Neuronal stem cell (in vitro differentiated cells): ENCODE measurements around the gene ADAM19.

Experiments
- DNase-seq: peaks from one replicate; pipeline ENCODE4 v3.0.0-alpha.2; 2013; ENCODE audit warnings: low spot score
- H2AFZ ChIP-seq: one replicate; pipeline ENCODE4 v1.6.1; 2013; ENCODE audit warnings: mild to moderate bottlenecking, low read length, inconsistent platforms
- H2AK5ac ChIP-seq: 2 replicates; pipeline ENCODE4 v1.6.1; 2013; ENCODE audit warnings: low read depth, mild to moderate bottlenecking, inconsistent platforms, low read length, moderate library complexity, mixed read lengths
- H2BK120ac ChIP-seq: 2 replicates; pipeline ENCODE4 v1.6.1; 2013; ENCODE audit warnings: low read depth, mild to moderate bottlenecking, inconsistent platforms, low read length, moderate library complexity, mixed read lengths
- H2BK12ac ChIP-seq: one replicate; pipeline ENCODE4 v1.6.1; 2013; ENCODE audit warnings: low read length, inconsistent platforms
- H2BK15ac ChIP-seq: 2 replicates; pipeline ENCODE4 v1.6.1; 2013; ENCODE audit warnings: mild to moderate bottlenecking, low read length, inconsistent platforms, mixed read lengths
- H2BK5ac ChIP-seq: one replicate; pipeline ENCODE4 v1.6.1; 2013; ENCODE audit warnings: inconsistent platforms, mild to moderate bottlenecking, low read length, moderate library complexity
- H3K14ac ChIP-seq: one replicate; pipeline ENCODE4 v1.6.1; 2013; ENCODE audit warnings: low read length, inconsistent platforms
- H3K18ac ChIP-seq: 2 replicates; pipeline ENCODE4 v1.6.1; 2013; ENCODE audit warnings: low read length, inconsistent platforms
- H3K23ac ChIP-seq: 2 replicates; pipeline ENCODE4 v1.6.1; 2013; ENCODE audit warnings: low read depth, mild to moderate bottlenecking, mixed read lengths, low read length, inconsistent platforms; ENCODE audit not compliant: poor library complexity
- H3K27ac ChIP-seq: replicated peaks from 3 replicates; pipeline ENCODE4 v1.5.1; 2013; ENCODE audit warnings: low read length, inconsistent platforms
- H3K27me3 ChIP-seq, 3 experiments: 2 replicates each; pipeline ENCODE4 v1.6.1; 2013; ENCODE audit warnings: low read length in 3 of 3, mild to moderate bottlenecking in 2 of 3, inconsistent platforms in 1 of 3, low read depth in 1 of 3, mixed read lengths in 1 of 3, moderate library complexity in 1 of 3; ENCODE audit not compliant: control insufficient read depth in 3 of 3, insufficient read depth in 3 of 3
- H3K36me3 ChIP-seq, 2 donors: replicated peaks in 1 of 2; 2 replicates each; pipeline ENCODE4 v1.6.1; 2013; ENCODE audit warnings: low read length in 2 of 2; ENCODE audit not compliant: control insufficient read depth in 2 of 2, insufficient read depth in 2 of 2
- H3K4ac ChIP-seq: 2 replicates; pipeline ENCODE4 v1.6.1; 2013; ENCODE audit warnings: inconsistent platforms, mild to moderate bottlenecking, low read length, moderate library complexity
- H3K4me1 ChIP-seq, 2 donors: 1 replicate in 1 of 2; 2 replicates in 1 of 2; pipeline ENCODE4 v1.6.1; 2013; ENCODE audit warnings: low read length in 2 of 2, low read depth in 1 of 2; ENCODE audit not compliant: control insufficient read depth in 2 of 2, insufficient read depth in 1 of 2
- H3K4me2 ChIP-seq: one replicate; pipeline ENCODE4 v1.6.1; 2013; ENCODE audit warnings: mild to moderate bottlenecking, low read length, inconsistent platforms; ENCODE audit not compliant: insufficient read depth, poor library complexity, severe bottlenecking
- H3K4me3 ChIP-seq, 2 donors: 2 replicates each; pipeline ENCODE4 v1.5.1; 2013; ENCODE audit warnings: low read length in 2 of 2, mild to moderate bottlenecking in 2 of 2, inconsistent platforms in 1 of 2, moderate library complexity in 1 of 2
- H3K79me1 ChIP-seq: one replicate; pipeline ENCODE4 v1.6.1; 2013; ENCODE audit warnings: low read depth, mild to moderate bottlenecking, inconsistent platforms, low read length, moderate library complexity
- H3K9ac ChIP-seq: one replicate; pipeline ENCODE4 v1.6.1; 2013; ENCODE audit warnings: mild to moderate bottlenecking, low read depth, low read length, inconsistent platforms; ENCODE audit not compliant: poor library complexity
- H3K9me3 ChIP-seq, 2 donors: replicated peaks in 1 of 2; 2 replicates each; pipeline versions ENCODE3 to v1.6.1; 2013; ENCODE audit warnings: low read length in 2 of 2, mild to moderate bottlenecking in 2 of 2, inconsistent platforms in 1 of 2, low read depth in 1 of 2, mixed read lengths in 1 of 2, moderate library complexity in 1 of 2; ENCODE audit not compliant: control insufficient read depth in 2 of 2, insufficient read depth in 1 of 2
- H4K8ac ChIP-seq: one replicate; pipeline ENCODE4 v1.6.1; 2013; ENCODE audit warnings: low read depth, mild to moderate bottlenecking, inconsistent platforms, low read length, moderate library complexity
- H4K91ac ChIP-seq: one replicate; pipeline ENCODE4 v1.6.1; 2013; ENCODE audit warnings: low read length, low read depth, mild to moderate bottlenecking, inconsistent platforms; ENCODE audit not compliant: poor library complexity
- WGBS, 2 donors: extraction: QIAGEN DNeasy Blood & Tissue Kit; methylation state at CpG; one replicate each; pipeline ENCODE4 v1.1.7; 2013; ENCODE audit warnings: missing lambda C conversion rate in 2 of 2, mixed read lengths in 1 of 2; ENCODE audit not compliant: insufficient read length in 2 of 2, insufficient replicate concordance in 1 of 2; ENCODE audit errors: extremely low coverage in 2 of 2; 5-methylcytosine and 5-hydroxymethylcytosine counted together

The ADAM19 gene

DNA sequence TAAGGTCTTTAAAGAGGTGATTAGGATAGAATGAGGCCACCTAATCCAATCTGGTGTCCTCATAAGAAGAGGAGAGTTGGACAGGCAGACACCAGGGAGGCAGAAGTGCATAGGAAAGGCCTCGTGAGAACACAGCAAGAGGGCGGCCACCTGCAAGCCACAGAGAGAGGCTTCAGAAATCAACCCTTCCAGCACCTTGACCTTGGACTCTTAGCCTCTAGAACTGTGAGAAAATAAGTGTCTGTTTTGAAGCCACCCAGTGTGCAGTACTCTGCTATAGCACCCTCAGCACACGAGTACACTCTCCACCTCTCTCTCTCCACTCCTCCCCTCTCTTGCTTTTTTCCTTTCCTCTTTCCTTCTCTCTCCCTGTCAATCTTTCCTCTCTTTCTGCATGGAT lies 88.7 kb downstream of the ADAM19 start:
- Histone ChIP-seq H3K4me2 (no peak overlapping the region), H4K91ac (no peak overlapping the region), H2BK12ac (no peak overlapping the region), H3K9ac (no peak overlapping the region), H3K4me1 (no peaks in the 10 kb centered on the region), H2AK5ac (no peak overlapping the region), H3K4me3 (no peak overlapping the region), H3K9me3 (no peaks in the 10 kb centered on the region), H3K4ac (no peak overlapping the region), H2BK120ac (no peak overlapping the region), H3K79me1 (no peaks in the 10 kb centered on the region), H3K23ac (no peak overlapping the region), H2BK15ac (no peak overlapping the region), H4K8ac (no peak overlapping the region), H2AFZ (no peak overlapping the region), H3K27me3 (no peaks in the 10 kb centered on the region), H3K36me3 (peaks cover 0 to 19% of the 10 kb centered on the region in 2 donors), H2BK5ac (no peak overlapping the region), H3K27ac (no peak overlapping the region), H3K18ac (no peak overlapping the region), H3K14ac (no peak overlapping the region)
- DNase-seq = no peak
- no CpG with 5 or more reads among the region's 3 CpGs for WGBS, 2 donors

DNA sequence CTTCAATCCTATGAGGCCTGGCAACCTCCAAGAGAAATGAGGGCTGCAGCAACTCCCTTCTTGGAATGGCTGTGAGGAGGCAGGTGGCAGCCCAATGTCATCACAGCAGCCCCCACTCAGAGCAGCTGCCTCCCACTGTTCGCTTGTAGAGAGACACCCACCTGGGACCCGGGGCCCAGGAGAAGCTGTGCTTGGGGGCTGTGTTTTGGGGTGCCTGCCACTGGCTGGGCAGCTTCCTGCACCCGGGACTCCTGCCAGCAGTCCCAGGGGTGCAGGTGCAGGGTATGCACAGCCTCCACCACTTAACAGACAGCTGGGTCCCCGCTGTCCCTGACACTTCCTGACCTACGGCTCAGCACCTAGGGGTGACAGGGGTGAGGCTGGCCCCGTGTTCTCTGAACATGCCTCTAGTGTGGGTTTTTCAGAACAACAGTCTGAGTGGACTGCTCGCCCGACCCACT lies 89.3 kb downstream of the ADAM19 start:
- Histone ChIP-seq H3K23ac (no peak overlapping the region), H2BK120ac (no peak overlapping the region), H2BK5ac (no peak overlapping the region), H3K4me1 (no peaks in the 10 kb centered on the region), H3K4ac (no peak overlapping the region), H2AFZ (no peak overlapping the region), H4K91ac (no peak overlapping the region), H2BK15ac (no peak overlapping the region), H3K18ac (no peak overlapping the region), H3K14ac (peak overlapping the region; percentile 47), H3K27ac (no peak overlapping the region), H3K9me3 (no peaks in the 10 kb centered on the region), H2AK5ac (no peak overlapping the region), H3K27me3 (no peaks in the 10 kb centered on the region), H3K9ac (no peak overlapping the region), H2BK12ac (peak overlapping the region; percentile 10), H3K79me1 (no peaks in the 10 kb centered on the region), H3K4me2 (no peak overlapping the region), H3K4me3 (no peak overlapping the region), H4K8ac (no peak overlapping the region), H3K36me3 (peaks cover 4 to 20% of the 10 kb centered on the region in 2 donors)
- no CpG with 5 or more reads among the region's 8 CpGs for WGBS, 2 donors
- no peak for DNase-seq

GRCh38 chr5:157485811-157486210 lies 89.8 kb downstream of the ADAM19 start:
- H3K4me2 ChIP-seq = no peak overlapping the region
- no peak overlapping the region for H2BK5ac ChIP-seq
- H3K18ac ChIP-seq = no peak overlapping the region
- peaks cover 0 to 2% of the 10 kb centered on the region in 2 donors for H3K4me1 ChIP-seq
- H2BK15ac ChIP-seq = no peak overlapping the region
- H2BK12ac ChIP-seq = no peak overlapping the region
- no peak overlapping the region for H3K27ac ChIP-seq
- H3K4me3 ChIP-seq = no peak overlapping the region
- H3K79me1 ChIP-seq = no peaks in the 10 kb centered on the region
- H2AFZ ChIP-seq = no peak overlapping the region
- no peak overlapping the region for H2AK5ac ChIP-seq
- no peak overlapping the region for H3K14ac ChIP-seq
- no peak overlapping the region for H3K9ac ChIP-seq
- no peaks in the 10 kb centered on the region for H3K9me3 ChIP-seq
- peaks cover 4 to 23% of the 10 kb centered on the region in 2 donors for H3K36me3 ChIP-seq
- no peaks in the 10 kb centered on the region for H3K27me3 ChIP-seq
- H4K91ac ChIP-seq = no peak overlapping the region
- no CpG with 5 or more reads among the region's 3 CpGs for WGBS, 2 donors
- no peak for DNase-seq
- H3K23ac ChIP-seq = no peak overlapping the region
- H4K8ac ChIP-seq = no peak overlapping the region
- no peak overlapping the region for H2BK120ac ChIP-seq
- H3K4ac ChIP-seq = no peak overlapping the region

DNA sequence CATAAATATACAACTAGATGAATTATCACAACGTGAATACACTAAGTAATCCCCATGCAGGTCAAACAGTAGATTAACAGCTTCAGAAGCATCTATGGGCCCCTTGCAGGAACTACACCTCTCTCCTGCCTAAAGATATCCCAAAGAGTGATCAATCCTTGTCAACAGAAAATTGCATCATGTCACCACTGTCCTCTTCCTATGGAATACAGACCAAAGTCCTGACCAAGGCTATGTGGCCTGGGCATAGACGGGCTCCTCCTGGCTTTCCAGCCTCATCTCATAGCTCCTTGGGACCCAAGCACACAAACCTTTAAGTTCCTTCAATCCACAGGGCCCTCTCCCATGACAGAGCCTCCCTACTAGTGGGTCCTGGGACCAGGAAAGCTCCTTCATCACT lies 90.2 kb downstream of the ADAM19 start:
- WGBS, 2 donors = no CpG with 5 or more reads among the region's 2 CpGs
- Histone ChIP-seq H2BK15ac (no peak overlapping the region), H2BK120ac (no peak overlapping the region), H3K4me3 (no peak overlapping the region), H3K9me3 (peaks cover 0 to 2% of the 10 kb centered on the region in 2 donors), H3K23ac (no peak overlapping the region), H2BK5ac (no peak overlapping the region), H2AK5ac (no peak overlapping the region), H2AFZ (no peak overlapping the region), H3K4me1 (peaks cover 0 to 2% of the 10 kb centered on the region in 2 donors), H3K36me3 (peaks cover 4 to 27% of the 10 kb centered on the region in 2 donors), H3K4me2 (no peak overlapping the region), H3K4ac (no peak overlapping the region), H3K14ac (no peak overlapping the region), H3K79me1 (no peaks in the 10 kb centered on the region), H2BK12ac (no peak overlapping the region), H3K18ac (no peak overlapping the region), H4K91ac (no peak overlapping the region), H4K8ac (no peak overlapping the region), H3K9ac (no peak overlapping the region), H3K27me3 (no peaks in the 10 kb centered on the region), H3K27ac (no peak overlapping the region)
- DNase-seq = no peak
